Measurements from ENCODE around the gene CYS1.

Gene CYS1

DNA sequence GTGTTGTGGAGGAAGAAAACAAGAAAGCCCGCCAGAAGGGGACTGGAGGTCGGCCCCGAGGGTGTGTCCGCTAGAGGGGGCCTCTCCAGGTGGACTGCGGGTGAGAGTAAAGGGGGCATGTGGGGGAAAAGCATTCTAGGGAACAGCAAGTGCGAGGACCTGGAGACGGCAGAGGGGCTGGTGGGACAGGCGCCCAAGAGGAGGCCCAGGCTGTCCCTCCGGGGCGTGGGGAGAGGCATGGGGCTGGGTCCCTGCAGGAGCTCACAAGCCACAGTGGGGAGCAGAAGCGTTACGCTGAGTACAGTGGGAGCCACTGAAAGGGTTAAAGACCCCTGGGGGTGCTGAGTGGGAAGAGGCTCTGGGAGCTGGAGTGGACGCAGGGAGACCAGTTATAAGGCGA, 38.5 kb downstream of the CYS1 start:
- TF ChIP-seq, protein P1, sequence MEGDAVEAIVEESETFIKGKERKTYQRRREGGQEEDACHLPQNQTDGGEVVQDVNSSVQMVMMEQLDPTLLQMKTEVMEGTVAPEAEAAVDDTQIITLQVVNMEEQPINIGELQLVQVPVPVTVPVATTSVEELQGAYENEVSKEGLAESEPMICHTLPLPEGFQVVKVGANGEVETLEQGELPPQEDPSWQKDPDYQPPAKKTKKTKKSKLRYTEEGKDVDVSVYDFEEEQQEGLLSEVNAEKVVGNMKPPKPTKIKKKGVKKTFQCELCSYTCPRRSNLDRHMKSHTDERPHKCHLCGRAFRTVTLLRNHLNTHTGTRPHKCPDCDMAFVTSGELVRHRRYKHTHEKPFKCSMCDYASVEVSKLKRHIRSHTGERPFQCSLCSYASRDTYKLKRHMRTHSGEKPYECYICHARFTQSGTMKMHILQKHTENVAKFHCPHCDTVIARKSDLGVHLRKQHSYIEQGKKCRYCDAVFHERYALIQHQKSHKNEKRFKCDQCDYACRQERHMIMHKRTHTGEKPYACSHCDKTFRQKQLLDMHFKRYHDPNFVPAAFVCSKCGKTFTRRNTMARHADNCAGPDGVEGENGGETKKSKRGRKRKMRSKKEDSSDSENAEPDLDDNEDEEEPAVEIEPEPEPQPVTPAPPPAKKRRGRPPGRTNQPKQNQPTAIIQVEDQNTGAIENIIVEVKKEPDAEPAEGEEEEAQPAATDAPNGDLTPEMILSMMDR (IDR thresholded peaks at IDR 0.05) = no peak

DNA sequence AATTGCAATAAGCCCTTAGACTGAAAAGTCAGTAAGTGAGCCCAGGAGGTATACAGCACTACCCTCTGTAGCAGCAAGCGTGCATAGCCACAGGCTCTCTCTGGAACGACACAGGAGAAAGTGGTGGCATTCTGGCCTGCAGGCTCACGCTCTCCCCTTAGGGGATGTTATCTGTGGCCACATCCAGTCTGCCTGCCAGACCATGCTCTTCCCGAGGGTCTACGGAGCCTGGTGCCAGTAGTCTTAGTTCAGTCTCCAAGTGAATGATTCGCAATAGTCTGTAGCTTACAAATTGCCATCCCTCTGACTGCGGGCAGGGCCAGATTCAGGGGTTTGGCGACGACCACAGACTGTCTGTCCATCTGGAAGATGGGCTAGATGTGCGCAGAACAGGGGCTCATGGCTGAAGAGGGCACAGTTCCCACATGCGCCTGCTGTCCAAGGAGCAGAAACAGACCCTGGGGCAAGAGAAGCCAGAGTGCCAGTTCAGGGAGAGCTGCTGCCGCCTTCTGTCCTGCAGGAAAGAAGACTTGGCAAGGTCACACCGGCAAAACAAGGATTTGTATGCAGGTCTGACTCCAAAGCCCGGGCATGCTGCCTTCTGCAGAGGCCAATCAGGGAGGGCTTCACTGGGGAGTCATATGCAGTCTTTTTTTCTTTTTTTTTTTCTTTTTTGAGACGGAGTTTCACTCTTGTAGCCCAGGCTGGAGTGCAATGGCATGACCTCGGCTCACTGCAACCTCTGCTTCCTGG, 40.4 kb downstream of the CYS1 start:
- TF ChIP-seq, protein P1 (IDR thresholded peaks at IDR 0.05) = peak; percentile 39

GRCh38 chr2:10038716-10039115, 41.5 kb downstream of the CYS1 start:
- TF ChIP-seq, protein P1 (IDR thresholded peaks at IDR 0.05) = no peak

GRCh38 chr2:10038123-10038522, 42.1 kb downstream of the CYS1 start:
- TF ChIP-seq, protein P1 (IDR thresholded peaks at IDR 0.05) = no peak

DNA sequence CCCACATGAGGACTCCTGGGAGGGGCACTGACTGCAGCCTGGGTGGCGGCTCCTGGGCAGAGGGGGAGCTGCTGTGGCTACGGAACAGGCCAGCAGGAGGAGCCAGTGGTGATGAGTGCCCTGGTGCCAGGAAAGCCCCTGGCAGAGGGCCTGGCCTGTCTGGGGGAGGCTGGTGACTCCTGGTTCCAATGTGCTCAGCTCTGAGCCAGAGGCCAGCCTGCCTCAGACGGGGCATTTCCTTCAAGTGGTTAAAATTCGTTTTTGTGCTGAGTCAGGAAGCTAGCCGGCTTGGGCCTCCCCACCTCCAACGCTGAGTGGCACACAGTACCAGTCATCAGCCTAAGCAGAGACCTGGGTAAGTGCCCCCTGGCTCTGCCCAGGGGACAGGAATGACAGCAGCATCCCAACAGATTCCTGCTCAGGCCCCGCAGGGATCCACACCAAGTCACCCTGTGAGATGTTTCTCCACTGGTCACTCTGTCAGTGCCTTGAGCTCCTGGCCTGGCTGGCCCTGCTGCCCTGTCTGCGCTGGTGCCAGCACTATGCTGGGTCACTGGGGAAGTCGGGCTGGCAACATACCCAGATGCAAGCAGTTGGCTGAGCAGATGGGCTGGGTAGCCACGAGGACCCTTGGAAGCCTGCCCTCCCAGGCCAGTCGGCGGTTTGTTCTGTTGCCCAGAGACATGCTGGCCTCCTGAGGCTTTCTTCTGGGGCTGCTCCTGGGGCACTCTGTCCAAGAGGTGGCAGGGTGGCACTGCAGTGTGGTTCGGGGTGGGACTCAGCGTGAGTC, 43.9 kb downstream of the CYS1 start:
- TF ChIP-seq, protein P1 (IDR thresholded peaks at IDR 0.05) = peak; percentile 41; the same call in 1 of the 2 replicates

GRCh38 chr2:10035633-10036032, 44.6 kb downstream of the CYS1 start:
- TF ChIP-seq, protein P1 (IDR thresholded peaks at IDR 0.05) = no peak

DNA sequence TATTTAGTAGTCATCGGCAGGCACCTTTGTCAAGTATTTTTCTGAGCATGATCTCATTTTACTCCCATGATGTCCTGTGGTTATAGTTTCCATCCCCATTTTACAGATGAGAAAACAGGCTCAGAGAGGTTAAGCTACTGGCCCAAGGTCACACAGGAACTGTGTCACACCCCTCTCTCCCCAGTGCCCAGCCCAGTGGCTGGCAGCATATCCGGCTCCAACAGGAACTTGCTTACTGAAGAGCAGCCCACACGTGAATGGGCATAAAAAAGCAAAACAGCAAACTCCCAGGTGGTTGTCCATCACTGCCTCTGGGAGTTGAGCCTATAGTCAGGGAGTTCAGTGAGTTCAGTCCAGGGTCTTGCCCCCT, 45.2 kb downstream of the CYS1 start:
- TF ChIP-seq, protein P1 (IDR thresholded peaks at IDR 0.05) = no peak

Measured in LNCAP (cell line).